Keratinocyte (primary cell): ENCODE data around the gene MRPL48. TPM values are rescaled to one million over a fixed set of nuclear protein-coding genes. Genes with fewer than 3 reads are reported as not detected.
A peak's percentile ranks its signal among the peaks of the same experiment; 100 is the strongest.

ENCODE experiments used
- DNase-seq: peaks from one replicate; pipeline ENCODE4 v3.0.0-alpha.2; 2011; ENCODE audit warnings: low read depth, missing footprints, low spot score
- FAIRE-seq: peaks from 2 replicates; lab custom pipeline; 2011; peaks lifted over from hg19 to GRCh38; lab: Jason Lieb, UNC
- H2AFZ ChIP-seq: 2 replicates; pipeline ENCODE4 v1.6.0; 2012; ENCODE audit warnings: low read length, control low read depth, inconsistent platforms; ENCODE audit not compliant: control insufficient read depth
- H3K27ac ChIP-seq: 2 replicates; pipeline ENCODE4 v1.5.1; 2011; ENCODE audit warnings: low read length; ENCODE audit not compliant: control insufficient read depth, insufficient read depth
- H3K27me3 ChIP-seq: 3 replicates; pipeline ENCODE4 v1.6.0; 2011; ENCODE audit warnings: low read length; ENCODE audit not compliant: control insufficient read depth, insufficient read depth; ENCODE audit errors: extremely low read depth
- H3K36me3 ChIP-seq, 2 experiments: 2 replicates in 1 of 2; 3 replicates in 1 of 2; pipeline ENCODE4 v1.5.1; 2011; ENCODE audit warnings: low read length in 2 of 2, mild to moderate bottlenecking in 1 of 2; ENCODE audit not compliant: control insufficient read depth in 2 of 2, insufficient read depth in 2 of 2; ENCODE audit errors: extremely low read depth in 1 of 2
- H3K4me1 ChIP-seq: 3 replicates; pipeline ENCODE4 v1.5.1; 2011; ENCODE audit warnings: low read length; ENCODE audit not compliant: control insufficient read depth, insufficient read depth; ENCODE audit errors: extremely low read depth
- H3K4me2 ChIP-seq: 3 replicates; pipeline ENCODE4 v1.6.0; 2011; ENCODE audit warnings: low read depth, low read length; ENCODE audit not compliant: control insufficient read depth, insufficient read depth; ENCODE audit errors: extremely low read depth
- H3K4me3 ChIP-seq, 3 experiments: fragments of 200-600 bp in 1 of 3; sonication (generic) in 1 of 3; 2 replicates in 2 of 3; 3 replicates in 1 of 3; pipeline ENCODE4 v1.5.1; 2011 to 2016; ENCODE audit warnings: low read length in 3 of 3, mild to moderate bottlenecking in 3 of 3, control low read depth in 2 of 3, inconsistent platforms in 1 of 3, low read depth in 1 of 3, mixed read lengths in 1 of 3, mixed run types in 1 of 3, moderate library complexity in 1 of 3; ENCODE audit not compliant: control insufficient read depth in 2 of 3, insufficient read depth in 2 of 3; ENCODE audit errors: extremely low read depth in 1 of 3
- H3K79me2 ChIP-seq: 2 replicates; pipeline ENCODE4 v1.6.0; 2012; ENCODE audit warnings: low read length; ENCODE audit not compliant: control insufficient read depth, insufficient read depth
- H3K9ac ChIP-seq: 3 replicates; pipeline ENCODE4 v1.6.0; 2011; ENCODE audit warnings: low read length; ENCODE audit not compliant: control insufficient read depth, insufficient read depth; ENCODE audit errors: extremely low read depth
- H3K9me1 ChIP-seq: 3 replicates; pipeline ENCODE4 v1.6.0; 2011; ENCODE audit warnings: low read length; ENCODE audit not compliant: control insufficient read depth, insufficient read depth; ENCODE audit errors: extremely low read depth
- H3K9me3 ChIP-seq: 2 replicates; pipeline ENCODE4 v1.5.1; 2012; ENCODE audit warnings: low read depth, low read length; ENCODE audit not compliant: control insufficient read depth
- H4K20me1 ChIP-seq: 3 replicates; pipeline ENCODE4 v1.6.0; 2011; ENCODE audit warnings: low read length; ENCODE audit not compliant: control insufficient read depth, insufficient read depth; ENCODE audit errors: extremely low read depth
- EZH2 ChIP-seq: IDR thresholded peaks from one replicate; pipeline ENCODE4 v1.6.1; 2012; ENCODE audit warnings: inconsistent platforms, mild to moderate bottlenecking, low read length, moderate library complexity
- dilution Hi-C: fragments of 300-500 bp; cut with MboI; formaldehyde crosslinking; loops from one replicate; pipeline ENCODE4 v1.7.0; 2020; ENCODE audit warnings: low sequenced_read_pairs; ENCODE audit not compliant: extremely low pct_ligation_motif_present
- polyA plus RNA-seq, 5 experiments: library from polyadenylated mRNA; depleted of rRNA in 3 of 5; stranded (reverse) in 3 of 5; stranded (forward) in 1 of 5; unstranded in 1 of 5; fragments of >200 nt; gene quantifications; 1 replicate in 1 of 5; 2 replicates in 3 of 5; 3 replicates in 1 of 5; pipeline versions ENCODE4 v1.2.1 to v1.2.3, GENCODE V29; 2011 to 2012; ENCODE audit warnings: missing spikeins in 2 of 5, low read depth in 1 of 5, low replicate concordance in 1 of 5
- TF ChIP-seq, protein P1 (sequence below), 3 experiments: IDR thresholded peaks in 1 of 3; conservative IDR thresholded peaks in 1 of 3; optimal IDR thresholded peaks in 1 of 3; 2 replicates in 2 of 3; 3 replicates in 1 of 3; pipeline versions ENCODE3 to v1.5.1; 2011; ENCODE audit warnings: low read length in 3 of 3, mild to moderate bottlenecking in 3 of 3, moderate library complexity in 2 of 3, control low read depth in 1 of 3, inconsistent platforms in 1 of 3; ENCODE audit not compliant: insufficient read depth in 2 of 3; ENCODE audit errors: extremely low read depth in 1 of 3

The MRPL48 gene
- polyA plus RNA-seq, 1 donor (not counting 4 experiments of a cell fraction or from before 2014, with no cell fraction given): 72.2 TPM

DNA sequence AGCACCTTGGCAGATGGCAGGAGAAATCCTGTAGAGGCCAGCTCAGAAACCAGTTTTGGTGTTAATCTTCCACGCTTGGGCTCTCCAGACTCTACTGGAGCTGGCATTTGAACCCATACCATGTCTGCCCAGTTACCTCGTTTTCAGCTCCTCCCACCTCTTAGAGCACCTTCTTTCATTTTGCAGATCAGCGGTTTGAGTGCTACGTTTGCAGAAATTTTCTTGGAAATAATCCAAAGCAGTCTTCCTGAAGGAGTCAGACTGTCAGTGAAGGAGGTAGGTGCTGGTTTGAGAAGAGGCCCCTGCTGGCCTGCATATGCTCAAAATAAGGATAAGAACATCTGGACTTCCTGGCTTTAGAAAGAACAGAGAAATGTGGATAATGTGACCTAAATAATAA is 75.3 kb downstream of the MRPL48 start:
- Histone ChIP-seq H3K36me3 (peaks cover 0 to 7% of the 10 kb centered on the region in 2 experiments), H2AFZ (no peak overlapping the region), H3K9me1 (no peaks in the 10 kb centered on the region), H3K9me3 (no peaks in the 10 kb centered on the region), H3K4me2 (no peak overlapping the region), H3K27ac (no peak overlapping the region), H4K20me1 (no peaks in the 10 kb centered on the region), H3K9ac (no peak overlapping the region), H3K79me2 (no peaks in the 10 kb centered on the region), H3K27me3 (no peaks in the 10 kb centered on the region), H3K4me3 (no peak overlapping the region), H3K4me1 (peaks cover 12% of the 10 kb centered on the region)
- TF ChIP-seq, protein P1, sequence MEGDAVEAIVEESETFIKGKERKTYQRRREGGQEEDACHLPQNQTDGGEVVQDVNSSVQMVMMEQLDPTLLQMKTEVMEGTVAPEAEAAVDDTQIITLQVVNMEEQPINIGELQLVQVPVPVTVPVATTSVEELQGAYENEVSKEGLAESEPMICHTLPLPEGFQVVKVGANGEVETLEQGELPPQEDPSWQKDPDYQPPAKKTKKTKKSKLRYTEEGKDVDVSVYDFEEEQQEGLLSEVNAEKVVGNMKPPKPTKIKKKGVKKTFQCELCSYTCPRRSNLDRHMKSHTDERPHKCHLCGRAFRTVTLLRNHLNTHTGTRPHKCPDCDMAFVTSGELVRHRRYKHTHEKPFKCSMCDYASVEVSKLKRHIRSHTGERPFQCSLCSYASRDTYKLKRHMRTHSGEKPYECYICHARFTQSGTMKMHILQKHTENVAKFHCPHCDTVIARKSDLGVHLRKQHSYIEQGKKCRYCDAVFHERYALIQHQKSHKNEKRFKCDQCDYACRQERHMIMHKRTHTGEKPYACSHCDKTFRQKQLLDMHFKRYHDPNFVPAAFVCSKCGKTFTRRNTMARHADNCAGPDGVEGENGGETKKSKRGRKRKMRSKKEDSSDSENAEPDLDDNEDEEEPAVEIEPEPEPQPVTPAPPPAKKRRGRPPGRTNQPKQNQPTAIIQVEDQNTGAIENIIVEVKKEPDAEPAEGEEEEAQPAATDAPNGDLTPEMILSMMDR (optimal IDR thresholded peaks at IDR 0.05 in 1 of 3, IDR thresholded peaks at IDR 0.05 in 1 of 3, conservative IDR thresholded peaks at IDR 0.05 in 1 of 3; ENCODE audit: extremely low read depth in 1 of 3, insufficient read depth in 2 of 3, low read length in 3 of 3): no peak
- TF ChIP-seq EZH2: no peak
- FAIRE-seq: no peak
- no peak for DNase-seq
- dilution Hi-C loops: no loop called here

DNA sequence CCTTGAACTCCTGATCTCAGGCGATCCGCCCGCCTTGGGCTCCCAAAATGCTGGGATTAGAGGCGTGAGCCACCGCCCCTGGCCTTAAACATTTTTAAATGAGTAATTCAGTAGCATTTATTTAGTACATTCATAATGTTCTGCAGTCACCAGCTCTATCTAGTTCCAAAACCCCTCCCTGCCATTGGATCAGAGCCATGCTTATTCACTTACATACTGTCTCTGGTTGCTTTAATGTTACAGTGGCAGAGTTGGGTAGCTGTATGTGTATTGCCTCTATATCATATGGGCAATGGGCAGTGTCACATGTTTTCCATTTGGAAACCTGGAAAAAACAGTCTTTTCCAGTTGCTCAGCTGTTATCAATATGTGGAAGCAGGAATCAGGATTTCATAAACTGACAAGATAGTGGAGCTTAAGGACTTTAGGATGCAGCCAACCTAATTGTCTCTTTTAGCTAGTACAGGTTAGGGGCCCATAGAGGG is 78.5 kb downstream of the MRPL48 start:
- H3K79me2 ChIP-seq: no peaks in the 10 kb centered on the region
- no peak overlapping the region for H3K9ac ChIP-seq
- FAIRE-seq: no peak
- no peak overlapping the region for H2AFZ ChIP-seq
- no peaks in the 10 kb centered on the region for H3K27me3 ChIP-seq
- H4K20me1 ChIP-seq: no peaks in the 10 kb centered on the region
- no peaks in the 10 kb centered on the region for H3K9me3 ChIP-seq
- dilution Hi-C loops: no loop called here
- peaks cover 0 to 3% of the 10 kb centered on the region in 2 experiments for H3K36me3 ChIP-seq
- TF ChIP-seq, protein P1 (optimal IDR thresholded peaks at IDR 0.05 in 1 of 3, IDR thresholded peaks at IDR 0.05 in 1 of 3, conservative IDR thresholded peaks at IDR 0.05 in 1 of 3; ENCODE audit: extremely low read depth in 1 of 3, insufficient read depth in 2 of 3, low read length in 3 of 3): no peak
- TF ChIP-seq EZH2: no peak
- H3K4me3 ChIP-seq: no peak overlapping the region
- H3K27ac ChIP-seq: peak overlapping the region; percentile 39
- H3K9me1 ChIP-seq: no peaks in the 10 kb centered on the region
- H3K4me2 ChIP-seq: no peak overlapping the region
- peak; percentile 21 for DNase-seq
- H3K4me1 ChIP-seq: peaks cover 12% of the 10 kb centered on the region
